Measurements from ENCODE around the gene NIN.

- TF ChIP-seq POLR2AphosphoS5 (IDR thresholded peaks at IDR 0.05; ENCODE audit: insufficient read depth in 1 of 2, low read depth in 1 of 2) (no peak), CTCF (IDR thresholded peaks at IDR 0.05) (no peak)
Observed at GRCh38 chr14:50830044-50830931, 674 bp downstream of the NIN start.

Measured in vagina (tissue), 2 donors.